SHP77 treated with DMSO at 0.1 percent for 48 hours (cell line): ENCODE data around the gene CABLES1.
"Not testable (repeated sequence)": the region's sequence is repeated elsewhere in the genome, so short reads cannot be mapped to it uniquely, and the experiment has no call there.

ENCODE experiments used
- DNase-seq: peaks from one replicate; lab custom pipeline; 2025; lab: John Stamatoyannopoulos, UW

The CABLES1 gene

DNA sequence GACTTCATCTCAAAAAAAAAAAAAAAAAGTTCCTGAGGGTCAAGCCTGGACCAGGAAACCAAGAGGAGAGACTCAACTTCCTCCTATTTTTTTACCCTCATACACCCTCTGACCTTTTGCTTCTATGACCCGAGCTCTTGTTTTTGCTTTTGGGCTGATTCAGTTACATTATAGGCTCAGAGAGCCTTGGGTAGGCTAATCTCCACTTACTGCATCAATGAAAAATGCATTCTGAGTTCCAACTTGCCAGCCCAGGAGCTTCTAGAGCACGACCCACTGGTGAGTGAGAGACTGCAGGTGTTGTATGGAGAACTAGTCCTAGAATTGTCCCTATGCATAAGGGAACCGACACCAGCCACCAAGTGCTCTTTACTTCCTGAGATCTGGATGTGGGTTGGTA lies 91.1 kb downstream of the CABLES1 start:
- no peak for DNase-seq

DNA sequence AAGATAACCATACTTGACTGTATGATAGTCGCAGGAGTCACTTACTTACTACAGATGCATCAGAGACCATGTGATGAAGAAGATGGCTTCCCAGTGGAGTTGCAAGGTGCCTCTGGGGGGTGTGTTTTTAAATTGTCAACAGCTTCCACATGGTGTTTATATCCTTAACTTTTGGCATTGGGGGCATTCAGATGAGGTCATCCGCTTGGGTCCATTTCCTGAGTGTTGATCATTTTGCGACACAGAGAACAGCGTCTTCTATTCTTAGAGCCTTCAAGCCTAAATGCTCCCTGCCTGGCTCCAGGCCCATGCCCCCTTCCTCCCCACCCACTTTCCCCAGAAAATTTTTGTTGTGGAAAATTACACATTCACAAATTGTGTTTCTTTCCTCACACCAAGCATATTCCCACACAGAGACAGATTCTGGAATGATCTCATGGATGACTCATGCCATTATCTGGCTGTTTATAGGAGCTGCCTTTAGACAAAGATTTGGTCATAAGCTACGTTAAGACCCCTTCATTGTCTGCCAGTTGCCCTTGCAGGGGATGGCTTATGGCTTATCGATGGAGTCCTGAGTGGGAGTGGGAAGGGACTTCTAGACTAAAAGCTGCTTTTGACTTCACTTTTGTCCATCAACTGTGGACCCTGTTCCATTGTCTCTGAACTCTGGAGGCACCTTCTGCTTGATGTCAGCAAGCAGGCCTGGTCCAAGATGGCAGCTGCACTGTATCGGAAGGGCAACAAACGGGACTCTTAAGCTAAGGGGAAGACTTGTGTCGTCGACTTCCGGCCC lies 91.8 kb downstream of the CABLES1 start:
- no peak for DNase-seq

DNA sequence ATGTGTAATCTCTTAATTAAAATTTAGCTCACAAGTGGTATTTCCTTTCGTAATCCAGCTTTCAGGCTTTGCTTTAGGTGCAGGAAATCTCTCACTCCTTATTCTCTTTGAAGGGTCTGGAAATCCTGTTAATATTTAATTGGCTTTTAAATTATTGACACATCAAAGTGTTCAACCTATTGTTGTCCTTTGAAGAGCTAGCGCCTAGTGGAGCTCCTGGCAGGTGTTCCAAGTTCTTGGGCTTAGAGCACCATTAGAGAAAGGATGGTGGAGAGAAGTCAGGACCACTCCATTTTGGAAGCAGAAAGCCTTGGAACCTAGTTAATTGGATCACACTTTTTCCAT lies 92.4 kb downstream of the CABLES1 start:
- no peak for DNase-seq

DNA sequence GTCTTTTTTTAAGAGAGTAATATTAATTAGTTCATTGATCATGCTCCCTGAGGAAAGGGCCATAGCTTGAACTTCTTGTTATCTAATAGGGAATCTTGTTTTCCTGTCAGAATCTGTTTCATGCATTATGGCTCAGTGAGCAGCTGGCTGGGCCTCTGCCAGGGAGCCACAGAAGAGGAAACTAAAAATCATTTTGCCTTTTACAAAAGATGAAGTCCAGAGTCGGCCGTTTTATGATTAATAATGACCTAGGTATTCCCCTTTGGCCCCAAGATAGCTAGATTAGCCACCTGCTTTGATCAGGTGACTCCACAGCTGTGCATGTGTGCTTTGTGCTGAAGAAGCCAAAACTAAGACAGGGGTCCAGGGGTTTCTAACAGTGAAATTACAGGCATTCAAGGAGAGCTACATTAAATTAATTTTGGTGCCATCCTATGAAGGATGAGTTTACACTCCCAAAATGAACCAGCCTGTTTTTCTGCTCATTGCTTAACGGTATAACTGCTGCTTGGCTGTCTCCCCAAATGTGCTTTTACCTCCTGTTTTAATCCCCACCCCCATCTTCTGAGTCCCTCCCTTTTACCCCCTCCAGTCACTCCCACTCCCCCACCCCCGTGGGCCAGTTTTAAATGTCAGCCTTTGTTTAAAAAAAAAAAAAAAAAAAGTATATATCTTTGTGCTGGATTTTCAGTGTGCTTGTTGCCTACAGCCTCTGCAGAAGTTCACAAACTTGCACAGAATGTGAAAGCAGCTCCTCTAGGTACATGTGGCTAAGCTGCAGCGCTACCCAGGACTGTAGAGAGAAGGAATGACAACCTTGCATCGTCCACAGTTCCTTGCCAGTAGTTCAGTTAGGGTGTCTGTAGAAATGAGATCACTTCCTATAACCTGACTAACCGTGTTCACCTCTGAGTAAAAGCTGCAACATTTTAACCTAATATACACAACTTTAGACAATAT lies 93.1 kb downstream of the CABLES1 start:
- no peak for DNase-seq

DNA sequence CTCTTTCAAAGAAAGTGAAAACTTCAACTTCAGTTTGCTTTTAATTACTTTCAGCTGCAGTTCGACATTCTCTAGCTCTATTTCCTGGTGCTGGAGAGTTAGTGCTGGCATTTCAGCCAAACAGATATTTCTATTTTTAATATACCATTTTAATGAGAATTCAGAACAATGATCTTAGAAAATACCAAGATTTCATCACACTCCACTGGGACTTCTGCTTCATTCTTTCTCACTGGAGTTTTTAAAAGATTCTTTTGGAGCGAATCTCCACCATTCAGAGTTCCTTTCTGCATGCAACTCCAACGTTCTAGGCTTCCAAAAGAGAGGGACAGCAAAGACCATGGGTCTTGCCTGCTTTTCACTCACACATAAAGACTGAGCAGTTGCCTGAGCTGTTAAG lies 94.2 kb downstream of the CABLES1 start:
- no peak for DNase-seq

DNA sequence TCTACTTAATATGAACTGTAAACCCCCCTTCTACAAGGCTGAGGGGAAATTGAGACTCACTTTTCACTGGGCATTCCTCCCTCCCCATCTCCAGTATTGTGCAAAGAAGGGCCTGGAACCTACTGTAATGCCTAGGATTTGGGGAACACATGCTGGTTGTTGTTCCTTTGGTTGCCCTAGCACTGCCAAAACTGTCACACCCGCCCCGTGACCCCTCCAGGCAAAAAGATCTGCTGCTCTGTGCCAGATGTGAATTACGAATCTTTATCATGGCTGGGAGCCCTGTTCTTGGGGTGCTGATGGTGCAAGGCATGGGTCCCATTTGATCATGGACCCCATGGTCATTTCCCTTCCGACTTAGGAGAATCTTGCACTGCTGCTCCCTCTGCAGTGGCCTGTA lies 95.4 kb downstream of the CABLES1 start:
- no peak for DNase-seq

DNA sequence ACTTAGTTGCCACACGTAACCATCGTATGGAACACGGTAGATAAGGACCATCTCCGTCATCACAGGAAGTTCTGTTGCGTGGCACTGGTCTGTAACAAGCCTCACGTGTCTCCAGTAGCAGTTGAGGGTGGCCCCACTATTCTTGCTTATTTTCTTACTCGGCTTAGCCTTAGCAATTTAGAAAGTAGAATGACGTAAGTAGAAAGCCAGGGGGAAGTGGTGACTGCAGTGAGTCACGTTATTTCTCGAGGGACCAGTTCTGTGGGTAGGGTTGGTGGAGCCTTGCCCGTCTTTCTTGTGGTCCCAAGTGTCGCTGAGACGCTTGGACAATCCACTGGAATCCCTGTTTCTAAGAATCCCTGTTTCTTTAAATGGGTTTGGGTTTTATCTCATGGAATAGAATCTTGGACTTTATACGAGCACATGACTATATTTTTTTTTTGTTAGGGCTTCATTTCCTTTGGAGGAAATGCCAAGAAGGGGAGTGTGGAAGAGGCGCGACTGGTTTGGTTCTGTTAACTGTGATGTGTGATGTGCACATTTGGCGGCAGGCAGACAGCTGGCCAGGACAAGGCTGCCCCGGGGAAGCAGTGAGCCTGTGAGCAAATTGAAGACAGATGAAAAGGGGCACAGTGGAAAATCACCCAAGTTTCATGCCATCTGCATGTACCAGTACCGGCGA lies 96.2 kb downstream of the CABLES1 start:
- DNase-seq: no peak

DNA sequence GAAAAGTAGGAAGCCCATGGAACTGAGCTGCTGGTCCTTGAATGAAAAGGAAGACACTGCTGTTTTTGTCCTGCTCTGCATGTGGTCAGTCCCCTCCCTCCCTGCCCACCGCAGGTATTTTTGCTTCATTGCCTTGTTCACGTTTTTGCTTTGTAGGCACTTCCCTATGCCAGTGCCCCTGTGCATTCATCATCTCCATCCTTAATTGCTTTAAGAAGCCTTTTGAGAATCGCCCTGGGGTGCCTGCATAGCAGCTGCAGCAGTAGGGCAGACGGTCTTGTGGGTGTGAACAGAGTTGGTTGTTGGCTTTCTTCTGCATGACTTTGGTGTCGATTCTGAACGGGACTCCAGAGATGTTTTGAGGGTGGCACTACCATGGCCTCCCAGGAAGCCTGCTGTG lies 97.0 kb downstream of the CABLES1 start:
- DNase-seq: no peak

DNA sequence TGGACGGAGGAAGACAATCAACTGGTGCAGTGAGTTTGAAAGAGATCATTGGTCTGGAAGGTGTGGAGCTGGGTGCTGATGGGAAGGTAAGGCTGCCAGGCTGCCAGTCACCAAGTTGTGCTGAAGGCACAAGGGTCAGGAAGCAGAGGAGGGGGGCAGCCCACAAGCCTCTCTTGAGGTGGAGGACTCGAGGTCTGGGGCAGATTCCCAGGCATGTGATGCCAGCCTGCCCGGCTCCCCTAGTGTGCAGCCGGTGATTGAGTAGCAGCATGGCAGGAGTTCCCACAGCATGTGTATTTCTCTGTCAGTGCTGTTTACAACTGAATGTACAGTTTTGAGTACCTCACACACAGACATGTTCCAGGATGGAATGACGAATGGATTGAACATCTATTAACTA lies 99.3 kb downstream of the CABLES1 start:
- no peak for DNase-seq

DNA sequence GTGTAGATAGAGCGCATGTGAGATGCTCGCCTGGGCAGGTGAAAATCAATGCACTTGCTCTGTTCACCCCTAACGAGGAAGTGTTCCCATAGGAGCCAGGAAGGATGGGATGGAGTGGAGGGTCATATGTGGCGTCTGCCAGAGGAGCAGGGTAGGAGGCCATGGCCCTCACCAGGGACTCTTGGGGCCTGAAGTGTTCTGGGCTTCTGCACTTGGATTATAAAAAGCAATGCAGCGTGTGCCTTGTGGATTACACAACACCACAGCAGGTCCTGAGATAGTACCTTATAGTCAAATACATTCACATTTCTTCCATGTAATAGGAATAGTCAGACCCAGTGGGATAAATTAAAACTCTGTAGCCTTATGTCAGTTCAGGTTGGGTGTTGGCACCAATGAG lies 100.1 kb downstream of the CABLES1 start:
- no peak for DNase-seq

DNA sequence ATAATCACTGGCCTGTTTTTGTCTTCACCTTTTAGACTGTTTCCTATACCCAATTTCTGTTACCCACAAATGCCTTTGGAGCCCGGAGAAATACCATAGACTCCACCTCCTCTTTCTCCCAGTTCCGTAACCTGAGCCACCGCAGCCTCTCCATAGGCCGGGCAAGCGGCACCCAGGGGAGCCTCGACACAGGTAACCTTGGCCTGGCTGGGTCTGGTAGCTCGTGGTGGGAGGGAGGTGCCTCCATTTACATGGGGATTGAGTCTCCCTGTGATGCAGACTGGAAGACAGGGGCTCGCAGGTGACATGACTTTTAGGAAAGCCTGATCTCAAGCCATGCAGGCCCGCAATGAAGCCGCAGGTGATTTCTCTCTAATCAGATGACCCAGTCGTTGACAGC lies 100.6 kb downstream of the CABLES1 start:
- DNase-seq: no peak

DNA sequence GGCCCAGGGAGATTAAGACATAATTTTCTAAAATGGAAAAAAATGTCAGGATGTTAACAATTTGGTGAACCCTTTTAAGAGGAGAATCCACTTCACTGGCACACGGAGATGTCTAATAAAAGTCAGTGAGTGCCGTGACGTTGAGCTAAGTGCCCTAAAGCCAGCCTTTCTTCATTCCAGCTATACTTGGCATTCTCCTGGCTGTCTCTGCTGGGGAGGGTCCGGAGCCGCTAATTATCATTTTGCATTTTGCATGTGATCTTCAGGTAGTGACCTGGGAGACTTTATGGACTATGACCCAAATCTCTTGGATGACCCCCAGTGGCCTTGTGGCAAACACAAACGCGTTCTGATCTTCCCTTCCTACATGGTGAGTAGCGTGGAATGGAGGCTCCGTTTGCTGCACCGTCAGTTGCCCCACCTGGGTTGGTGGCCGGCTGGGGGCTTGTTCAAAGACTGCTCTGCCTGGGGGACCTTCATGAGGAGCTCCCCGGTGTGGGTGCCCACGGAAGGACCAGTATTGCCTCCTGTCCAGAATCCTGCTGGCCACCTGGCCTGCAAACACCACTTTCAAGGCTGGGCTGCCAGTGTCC lies 101.7 kb downstream of the CABLES1 start:
- no peak for DNase-seq

DNA sequence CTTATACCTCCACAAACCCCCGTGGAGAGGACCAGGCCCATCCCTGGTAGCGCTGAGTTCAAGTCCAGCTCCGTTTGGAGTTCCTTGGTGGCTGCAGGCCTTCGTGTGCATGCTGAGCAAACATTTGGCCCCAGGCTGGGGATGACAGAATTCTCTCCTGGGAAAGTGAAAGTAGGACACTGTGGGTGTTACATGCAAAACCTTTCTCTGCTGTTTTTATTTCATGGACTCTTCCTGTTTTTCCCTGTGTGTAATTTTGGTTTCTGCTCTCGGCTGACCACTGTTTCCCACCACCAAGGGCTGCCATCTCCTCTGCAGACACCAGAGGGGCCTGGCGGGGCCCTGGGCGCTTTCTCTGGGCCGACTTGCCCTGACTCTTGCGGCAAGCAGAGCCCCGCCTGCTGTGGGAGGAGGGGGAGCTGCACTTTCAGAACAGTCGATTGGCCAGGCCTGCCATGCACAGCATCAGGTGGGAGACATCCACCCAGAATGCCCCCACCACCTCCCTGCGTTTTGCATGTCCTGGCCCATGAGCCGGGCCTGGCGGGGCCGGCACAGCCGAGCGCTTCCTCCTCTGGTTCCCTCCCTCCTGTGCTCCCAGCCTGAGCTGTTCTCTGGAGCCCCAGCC lies 102.4 kb downstream of the CABLES1 start:
- DNase-seq: no peak

DNA sequence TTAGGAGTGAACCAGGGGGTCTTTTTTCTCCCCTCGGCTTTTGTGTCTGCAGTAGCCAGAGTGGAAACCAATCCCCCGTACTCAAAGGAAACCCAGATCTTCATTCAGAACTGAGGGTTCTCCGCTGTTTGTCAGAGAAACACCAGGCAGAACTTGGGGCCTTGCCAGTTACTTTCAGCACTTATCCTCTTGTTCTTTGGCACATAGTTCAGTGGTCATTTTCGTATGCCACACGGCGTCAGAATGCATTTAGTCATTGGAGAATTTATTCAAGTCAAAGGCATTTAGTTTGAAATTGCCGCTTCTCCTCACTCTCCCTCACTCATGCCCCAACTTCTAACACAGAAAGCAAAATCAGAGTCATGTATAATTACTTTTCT lies 102.9 kb downstream of the CABLES1 start:
- no peak for DNase-seq

DNA sequence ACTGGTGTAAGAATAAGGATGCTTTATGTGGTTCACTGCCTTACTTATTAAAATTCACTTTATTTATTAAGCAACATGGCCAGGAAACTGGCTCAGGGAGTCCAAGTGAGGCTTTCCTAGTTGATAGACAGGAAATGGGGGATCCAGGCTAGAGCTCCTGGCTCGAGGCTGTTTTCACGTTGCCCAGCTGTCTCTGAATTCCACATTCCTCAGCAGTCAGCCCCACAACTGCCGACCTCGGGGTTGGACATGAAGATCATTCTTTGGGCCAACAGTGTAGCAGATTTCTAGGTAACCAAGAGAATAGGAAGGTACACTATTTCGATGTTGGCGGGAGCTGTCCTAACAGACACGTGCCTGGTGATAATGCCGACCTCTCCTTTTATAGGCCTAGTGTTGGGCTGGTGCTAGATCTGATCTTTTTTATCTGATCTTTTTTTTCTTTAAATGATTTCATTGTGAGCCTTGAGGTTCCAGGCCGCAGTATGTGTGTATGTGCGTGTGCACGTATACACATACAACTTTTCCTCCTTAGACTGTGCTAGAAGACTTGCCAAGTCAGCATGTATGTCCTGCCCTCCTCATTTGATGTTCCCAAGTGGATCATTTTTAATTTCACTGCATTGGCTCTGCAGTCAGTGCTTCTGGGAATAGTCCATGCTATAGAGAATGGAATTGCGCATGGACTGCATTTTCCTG lies 103.5 kb downstream of the CABLES1 start:
- no peak for DNase-seq

DNA sequence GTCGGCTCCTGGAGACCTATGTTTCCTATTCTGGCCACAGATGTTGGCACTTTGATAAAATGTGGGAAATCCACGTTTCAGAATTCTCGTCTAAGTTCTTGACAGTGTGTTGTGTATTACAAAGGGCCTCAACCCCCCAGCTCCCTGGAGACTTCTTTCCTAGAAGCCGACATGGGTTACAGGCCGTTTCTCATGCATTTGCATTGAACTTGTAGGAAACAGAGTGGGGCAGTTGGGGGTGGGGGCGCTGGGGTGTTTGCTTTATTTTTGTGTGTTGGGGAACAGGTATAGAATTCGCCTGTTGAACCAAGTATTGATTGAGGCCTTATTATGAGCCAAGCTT lies 104.0 kb downstream of the CABLES1 start:
- no peak for DNase-seq

DNA sequence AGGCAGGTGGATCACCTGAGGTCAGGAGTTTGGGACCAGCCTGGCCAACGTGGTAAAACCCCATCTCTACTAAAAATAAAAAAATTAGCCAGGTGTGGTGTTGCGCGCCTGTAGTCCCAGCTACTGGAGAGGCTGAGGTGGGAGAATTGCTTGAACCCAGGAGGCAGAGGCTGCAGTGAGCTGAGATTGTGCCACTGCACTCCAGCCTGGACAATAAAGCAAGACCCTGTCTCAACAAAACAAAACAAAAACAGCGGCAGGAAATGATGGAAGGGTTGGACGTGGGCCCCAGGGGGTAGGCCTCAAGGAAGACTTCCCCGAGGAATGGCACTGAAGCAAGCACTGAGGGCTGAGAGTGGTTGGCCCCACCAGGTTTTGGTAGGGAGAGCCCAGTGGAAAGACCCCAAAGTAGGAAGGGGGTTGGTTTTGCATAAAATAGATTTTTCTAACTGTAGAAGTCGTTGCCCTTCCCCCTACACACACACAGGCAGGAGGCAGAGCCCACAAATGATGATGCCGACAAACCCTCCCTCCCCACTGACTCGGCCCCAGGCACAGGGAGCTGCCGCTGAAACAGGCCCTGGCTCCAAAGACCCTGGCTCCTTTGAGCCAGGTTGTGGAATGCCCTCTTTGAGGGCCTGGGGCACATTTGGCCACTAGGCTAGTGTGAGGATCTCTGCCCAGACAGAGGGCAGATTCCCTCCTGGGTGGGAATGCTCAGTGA lies 104.8 kb downstream of the CABLES1 start:
- DNase-seq: no peak

DNA sequence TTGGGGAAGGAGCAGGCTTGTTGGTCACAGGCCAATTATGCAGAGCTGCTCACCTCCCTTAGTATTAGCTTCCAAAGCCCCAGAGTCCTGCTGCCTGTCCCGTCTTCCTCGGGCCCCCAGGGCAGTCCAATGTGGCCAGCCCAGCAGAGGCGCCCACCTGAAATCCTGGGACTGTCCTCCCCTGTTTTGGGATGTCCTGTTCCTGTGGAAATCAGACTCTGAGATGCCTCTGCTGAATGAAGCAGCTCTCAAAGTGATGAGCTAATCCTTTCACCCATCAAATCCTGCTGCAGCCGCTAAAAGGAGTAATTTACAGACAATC lies 105.3 kb downstream of the CABLES1 start:
- DNase-seq: no peak

DNA sequence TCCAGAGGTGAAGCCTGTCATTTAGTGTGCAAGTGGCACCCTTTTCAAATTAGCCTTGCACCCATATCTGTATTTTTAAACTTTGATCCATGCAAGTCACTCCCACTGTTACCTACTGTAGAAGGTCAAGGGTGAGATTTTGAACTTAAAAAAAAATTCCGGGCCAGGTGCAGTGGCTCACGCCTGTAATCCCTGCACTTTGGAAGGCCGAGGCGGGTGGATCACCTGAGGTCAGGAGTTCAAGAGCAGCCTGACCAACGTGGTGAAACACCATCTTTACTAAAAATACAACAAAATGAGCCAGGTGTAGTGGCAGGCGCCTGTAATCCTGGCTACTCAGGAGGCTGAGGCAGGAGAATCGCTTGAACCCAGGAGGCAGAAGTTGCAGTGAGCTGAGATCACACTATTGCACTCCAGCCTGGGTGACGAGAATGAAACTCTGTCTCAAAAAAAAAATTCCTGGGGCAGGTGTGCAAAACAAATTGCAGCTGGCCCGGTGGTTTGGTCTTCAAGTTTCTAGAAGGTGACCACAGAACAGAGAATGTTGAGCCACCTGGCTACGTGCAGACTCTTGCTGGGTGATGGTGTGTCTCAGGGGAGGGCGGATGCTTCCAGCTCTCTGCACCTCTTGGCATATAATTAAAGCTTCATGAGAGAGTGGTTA lies 106.7 kb downstream of the CABLES1 start:
- DNase-seq: not testable (repeated sequence)

DNA sequence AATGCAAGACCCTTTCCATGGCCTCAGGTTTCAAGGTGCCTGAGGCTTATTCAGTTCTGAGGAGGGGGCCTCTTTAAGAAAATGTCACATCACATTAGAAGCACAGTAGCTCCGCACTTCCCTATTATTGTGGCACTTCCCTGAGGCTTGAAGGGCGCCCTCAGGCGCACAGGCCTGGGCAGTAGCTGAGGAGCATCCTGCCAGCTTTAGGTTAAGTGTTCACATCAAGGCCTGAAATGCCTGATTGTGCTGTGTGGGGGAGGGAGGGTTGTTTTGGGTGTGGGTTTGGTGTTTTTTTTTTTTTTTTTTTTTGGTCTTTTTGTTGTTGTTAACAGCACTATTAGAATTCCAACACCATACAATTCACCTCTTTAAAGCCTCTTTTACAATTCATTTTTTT lies 107.9 kb downstream of the CABLES1 start:
- DNase-seq: no peak
